ENCODE measurements around the gene NF2.
"Not testable (repeated sequence)": the region's sequence is repeated elsewhere in the genome, so short reads cannot be mapped to it uniquely, and the experiment has no call there.

The NF2 gene

DNA sequence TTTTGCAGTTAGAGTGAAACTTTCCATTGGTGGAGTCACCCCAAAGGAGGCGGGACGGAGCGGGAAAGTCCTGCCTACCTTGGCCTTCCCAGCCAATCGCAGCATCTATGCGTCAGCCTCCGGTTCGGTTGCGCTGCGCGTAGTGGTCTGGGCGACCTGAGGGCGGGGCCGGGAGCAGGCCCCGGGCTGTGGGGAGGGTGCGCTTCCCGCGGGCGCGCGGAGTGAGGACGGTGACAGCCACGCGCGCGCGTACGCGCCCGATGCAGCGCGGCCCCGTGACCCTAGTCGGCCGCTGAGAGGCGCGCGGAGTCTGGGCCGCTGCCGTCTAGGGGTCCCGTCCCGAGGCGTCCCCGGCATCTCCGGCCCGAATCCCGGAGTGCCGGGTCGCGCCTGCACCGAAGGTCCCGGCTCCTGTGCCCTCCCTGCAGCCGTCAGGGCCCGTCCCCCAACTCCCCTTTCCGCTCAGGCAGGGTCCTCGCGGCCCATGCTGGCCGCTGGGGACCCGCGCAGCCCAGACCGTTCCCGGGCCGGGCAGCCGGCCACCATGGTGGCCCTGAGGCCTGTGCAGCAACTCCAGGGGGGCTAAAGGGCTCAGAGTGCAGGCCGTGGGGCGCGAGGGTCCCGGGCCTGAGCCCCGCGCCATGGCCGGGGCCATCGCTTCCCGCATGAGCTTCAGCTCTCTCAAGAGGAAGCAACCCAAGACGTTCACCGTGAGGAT, at the start of gene NF2:
Gene NF2, plus strand, starts transcription at position 276 of the 718 bp plus-strand sequence. Its CDS starts 366 bp downstream, at position 642.
- DNase-seq: peak; percentile 80 to 99 (median 98)

DNA sequence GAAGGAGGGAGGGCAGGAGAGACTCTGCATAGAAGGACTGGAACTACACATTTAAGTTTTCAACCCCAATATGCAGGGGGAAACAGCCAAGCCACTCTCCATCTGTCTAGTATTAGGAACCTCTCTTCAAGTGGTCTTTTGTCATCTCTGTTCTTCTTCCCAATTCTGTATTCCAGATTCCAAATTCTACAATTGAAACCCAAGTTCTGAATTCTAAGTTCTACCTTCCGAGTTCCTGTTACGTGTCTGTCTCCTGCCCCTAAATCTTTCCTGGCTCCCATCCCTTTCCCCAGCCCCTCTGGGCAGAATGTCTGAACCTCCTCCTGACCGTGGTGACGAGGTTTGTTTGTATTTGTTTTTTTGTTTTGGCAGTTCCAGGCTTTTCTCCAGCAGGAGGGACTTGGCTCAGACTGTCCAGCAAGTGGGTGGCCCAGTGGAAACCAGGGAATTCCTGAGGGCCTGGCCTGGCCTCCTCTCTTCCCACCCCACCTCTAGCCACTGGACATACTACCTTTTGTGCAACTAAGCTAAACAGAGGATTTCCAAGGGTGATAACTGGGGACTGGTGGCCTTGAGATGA, 48.3 kb upstream of the NF2 start:
- DNase-seq: peak in 10 of 14 donors; percentile 5 to 69 (median 24)

DNA sequence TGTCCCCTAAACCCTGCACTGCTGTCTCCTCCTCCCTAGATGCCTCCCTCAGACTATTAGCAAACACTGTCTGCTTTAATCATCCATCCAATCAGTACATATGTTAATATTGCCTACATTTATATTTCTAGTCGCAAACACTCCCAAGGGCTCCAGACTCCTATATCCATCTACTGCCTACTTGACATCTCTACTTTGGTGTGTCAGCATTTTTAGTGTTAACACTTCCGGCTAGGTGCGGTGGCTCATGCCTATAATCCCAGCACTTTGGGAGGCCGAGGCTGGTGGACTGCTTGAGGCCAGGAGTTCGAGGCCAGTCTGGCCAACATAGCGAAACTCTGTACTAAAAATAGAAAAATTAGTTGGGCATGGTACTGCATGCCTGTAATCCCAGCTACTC, 44.4 kb upstream of the NF2 start:
- DNase-seq: no peak

DNA sequence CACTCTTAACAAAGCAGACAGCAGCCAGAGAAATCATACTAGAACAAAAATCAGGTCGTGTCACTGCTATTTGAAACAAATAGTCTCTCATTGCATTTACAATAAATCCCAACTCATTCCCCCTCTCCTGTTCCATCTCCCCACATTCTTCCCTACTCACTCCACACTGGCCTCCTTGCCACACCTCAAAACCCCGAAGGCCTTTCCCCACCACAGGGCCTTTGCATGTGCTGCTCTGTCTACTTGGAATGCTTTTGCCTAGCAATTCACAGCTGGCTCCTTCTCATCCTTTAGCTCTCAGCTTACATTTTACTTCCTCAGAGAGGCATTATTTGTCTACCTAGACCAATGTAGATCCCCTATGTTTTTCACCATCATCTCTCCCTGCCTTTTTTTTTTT, 43.6 kb upstream of the NF2 start:
- DNase-seq: no peak

DNA sequence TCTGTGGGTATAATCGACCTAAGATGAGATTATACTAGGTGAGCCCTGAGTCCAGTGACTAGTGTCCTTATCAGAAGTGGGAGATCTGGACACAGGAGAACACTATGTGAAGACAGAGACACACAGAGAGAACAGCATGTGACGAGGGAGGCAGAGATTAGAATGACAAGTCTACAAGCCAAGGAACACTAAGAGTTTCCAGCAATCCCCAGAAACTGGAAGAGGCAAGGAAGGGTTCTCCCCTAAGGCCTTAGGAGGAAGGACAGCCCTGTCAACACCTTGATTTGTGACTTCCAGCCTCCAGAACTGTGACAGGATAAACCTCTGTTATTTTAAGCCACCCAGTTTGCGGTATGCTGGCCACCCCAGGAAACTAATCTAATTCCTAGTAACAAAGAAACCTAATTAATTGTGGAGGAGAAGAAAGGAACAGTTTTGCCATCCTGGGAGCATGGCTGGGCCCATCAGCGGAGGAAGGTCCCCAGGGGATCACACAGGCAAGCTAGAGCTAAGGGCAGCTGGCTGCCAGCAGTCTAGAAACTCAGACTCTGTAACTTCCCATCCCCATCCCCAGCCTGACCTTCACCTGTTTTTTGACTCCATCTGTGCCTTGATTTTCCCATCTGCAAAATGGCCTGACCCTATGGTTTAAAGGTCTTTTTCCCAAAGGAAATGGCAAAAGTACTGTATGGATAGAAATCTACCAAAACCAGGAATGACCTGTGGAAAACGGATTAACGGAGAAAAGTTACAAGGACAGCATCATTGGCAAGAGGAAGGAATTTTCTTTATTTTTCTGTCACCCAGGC, 39.6 kb upstream of the NF2 start:
- DNase-seq: no peak

DNA sequence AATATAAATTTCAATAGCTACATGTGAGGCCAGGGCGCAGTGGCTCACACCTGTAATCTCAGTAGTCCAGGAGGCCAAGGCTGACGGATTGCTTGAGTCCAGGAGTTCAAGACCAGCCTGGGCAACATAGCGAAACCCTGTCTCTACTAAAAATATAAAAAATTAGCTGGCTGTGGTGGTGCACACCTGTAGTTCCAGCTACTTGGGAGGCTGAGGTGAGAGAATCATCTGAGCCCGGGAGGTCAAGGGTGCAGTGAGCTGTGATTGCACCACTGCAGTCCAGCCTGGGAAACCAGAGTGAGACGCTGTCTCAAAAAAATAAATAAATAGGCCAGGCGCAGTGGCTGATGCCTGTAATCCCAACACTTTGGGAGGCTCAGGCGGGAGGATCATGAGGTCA, 36.9 kb upstream of the NF2 start:
- DNase-seq: not testable (repeated sequence)

DNA sequence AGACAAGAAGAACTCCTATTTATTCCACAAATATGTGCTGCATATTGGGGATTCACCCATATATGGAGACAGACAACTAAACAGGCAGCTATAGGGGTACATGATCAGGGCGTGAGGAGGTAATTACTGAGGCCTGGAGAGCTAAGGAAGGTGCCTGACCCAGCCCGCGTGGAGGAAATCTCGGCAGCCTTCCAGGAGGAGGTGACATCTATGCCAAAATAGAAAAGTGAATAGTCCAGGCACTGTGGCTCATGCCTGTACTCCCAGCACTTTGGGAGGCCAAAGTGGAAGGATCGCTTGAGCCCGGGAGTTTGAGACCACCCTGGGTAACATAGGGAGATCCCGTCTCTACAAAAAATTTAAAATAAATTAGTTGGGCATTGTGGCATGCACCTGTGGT, 36.1 kb upstream of the NF2 start:
- DNase-seq: no peak

DNA sequence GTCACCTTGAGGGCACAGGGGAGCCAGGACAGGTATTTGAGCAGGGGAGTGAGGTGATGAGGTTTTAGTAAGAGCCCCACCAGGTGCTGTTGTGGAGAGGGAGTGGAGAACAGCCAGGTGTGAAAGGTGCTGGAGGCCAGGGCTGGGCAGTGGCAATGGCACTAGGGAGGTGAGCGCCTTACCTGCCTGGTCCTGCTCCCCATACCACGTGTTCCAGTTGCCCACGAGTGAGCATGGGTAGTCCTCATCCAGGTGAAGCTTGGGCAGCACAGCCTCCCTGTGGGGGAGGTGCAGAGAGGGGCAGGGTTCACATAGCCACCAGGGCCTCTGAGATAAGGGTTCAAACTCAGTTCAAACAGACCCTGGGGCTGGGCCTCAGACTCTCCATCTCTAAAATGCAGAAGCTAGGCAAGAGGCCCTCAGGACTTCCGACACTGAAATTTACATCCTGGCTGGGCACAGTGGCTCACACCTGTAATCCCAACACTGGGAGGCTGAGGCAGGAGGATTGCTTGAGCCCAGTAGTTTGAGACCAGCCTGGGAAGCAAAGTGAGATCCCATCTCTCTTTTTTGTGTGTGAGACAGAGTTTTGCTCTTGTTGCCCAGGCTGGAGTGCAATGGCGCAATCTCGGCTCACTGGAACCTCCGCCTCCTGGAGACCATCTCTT, 34.3 kb upstream of the NF2 start:
- DNase-seq: no peak

DNA sequence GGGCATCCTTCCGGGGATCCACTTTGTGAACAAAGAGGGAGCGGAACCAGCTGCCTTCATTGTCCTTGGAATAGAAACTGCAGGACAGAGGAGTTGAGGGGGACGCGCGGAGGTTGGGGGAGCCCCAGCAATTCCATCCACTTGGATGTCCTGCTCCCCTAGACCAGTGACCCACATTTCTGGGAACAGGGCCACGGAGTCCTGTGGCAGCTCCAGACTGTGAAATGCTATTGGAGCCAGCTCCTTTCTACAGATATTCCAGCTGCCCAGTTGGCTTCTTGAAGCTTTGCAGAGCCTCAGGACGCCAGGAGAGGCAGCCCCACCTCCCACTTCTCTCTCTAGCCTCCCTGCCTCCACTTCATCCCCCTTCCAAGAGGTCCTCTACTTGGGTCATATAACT, 33.0 kb upstream of the NF2 start:
- DNase-seq: peak in 2 of 14 donors; percentile 7 to 65

DNA sequence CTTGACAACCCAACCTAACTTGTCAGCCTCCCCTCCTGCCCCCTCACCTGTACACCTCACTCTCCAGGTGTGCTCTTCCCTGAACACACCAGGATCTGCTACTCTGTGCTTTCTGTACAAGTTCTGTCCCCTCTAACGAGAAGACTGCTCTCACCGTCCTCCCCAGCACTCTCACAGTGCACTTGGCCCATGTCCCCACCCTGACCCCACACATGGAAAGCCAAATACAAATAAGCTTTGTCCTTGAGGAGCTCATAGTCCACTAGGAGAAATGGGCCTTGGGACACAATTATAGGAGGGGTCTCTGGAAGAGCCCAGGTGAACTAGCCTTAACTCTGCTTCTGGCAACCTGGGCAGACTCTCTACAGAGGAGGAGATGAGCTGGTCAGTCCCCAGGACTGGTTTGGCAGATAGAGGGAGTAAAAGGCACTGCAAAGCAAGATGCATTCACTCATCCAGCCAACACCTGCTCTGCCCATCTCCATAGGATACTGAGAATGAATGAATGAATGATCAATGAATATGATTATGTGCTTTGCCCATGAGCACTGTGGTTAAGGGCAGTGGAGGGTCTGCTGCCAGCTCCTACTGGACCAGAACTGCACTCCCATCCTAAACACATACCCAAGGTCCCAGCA, 32.4 kb upstream of the NF2 start:
- DNase-seq: no peak

DNA sequence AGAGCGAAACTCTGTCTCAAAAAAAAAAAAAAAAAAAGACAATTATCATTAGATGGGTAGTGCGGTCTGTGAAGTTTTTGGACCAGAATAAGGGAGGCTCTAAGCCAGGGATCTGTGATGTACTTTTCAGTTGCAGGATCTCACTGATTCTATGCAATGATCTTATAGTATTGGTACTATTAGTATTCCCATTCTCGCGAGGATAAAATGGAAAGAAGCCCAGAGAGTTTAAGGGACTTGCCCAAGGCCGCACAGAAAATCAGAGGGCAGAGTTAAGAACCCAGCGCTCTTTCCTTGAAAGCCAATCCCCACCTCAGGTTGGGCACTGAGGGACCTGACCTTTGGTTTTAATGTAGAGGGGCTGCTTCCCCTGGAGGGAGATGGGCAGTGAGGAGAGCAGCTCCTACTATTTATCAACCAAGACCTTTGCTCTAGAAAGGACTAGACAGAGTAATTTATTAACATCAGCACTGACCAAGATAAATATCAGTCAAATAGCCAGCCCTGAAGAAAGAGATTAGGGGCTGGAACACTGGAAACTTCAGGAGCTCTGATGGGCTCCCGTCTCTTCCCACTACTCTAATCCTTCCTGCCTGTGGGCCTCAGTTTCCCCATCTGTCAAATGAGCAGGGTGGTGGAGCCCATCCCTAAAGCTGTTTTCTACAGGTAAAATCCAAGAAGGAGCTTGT, 28.5 kb upstream of the NF2 start:
- DNase-seq: no peak

DNA sequence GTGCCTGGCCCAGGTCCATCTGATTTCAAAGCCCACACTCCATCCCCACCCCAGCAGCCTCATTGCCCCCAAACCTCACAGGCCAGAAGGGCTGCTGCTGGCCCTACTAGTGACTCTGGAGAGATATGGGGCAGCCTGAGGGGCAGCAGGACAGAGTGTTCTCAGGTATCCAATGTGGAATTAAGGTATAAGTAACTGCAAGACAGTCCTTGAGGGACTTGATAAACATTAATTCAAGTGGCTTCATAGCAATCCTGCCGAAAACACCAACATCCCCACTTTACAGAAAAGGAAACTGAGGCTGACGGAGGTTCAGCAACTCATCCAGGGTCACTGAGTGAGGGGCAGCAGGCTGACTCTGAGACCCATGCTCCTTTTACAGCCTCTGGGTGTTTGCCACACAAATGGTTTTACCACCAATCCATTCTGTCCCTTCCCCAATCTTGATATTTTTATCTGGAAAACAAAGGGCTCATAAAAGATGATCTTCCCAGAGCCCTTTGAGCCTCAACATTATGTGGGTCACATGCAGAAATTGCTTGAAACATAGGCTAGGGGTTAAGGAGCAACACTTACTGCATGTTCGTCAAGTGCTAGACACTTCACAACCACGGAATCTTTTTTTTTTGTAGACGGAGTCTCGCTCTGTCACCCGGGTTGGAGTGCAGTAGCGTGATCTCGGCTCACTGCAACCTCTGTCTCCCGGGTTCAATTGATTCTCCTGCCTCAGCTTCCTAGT, 24.8 kb upstream of the NF2 start:
- no peak for DNase-seq

DNA sequence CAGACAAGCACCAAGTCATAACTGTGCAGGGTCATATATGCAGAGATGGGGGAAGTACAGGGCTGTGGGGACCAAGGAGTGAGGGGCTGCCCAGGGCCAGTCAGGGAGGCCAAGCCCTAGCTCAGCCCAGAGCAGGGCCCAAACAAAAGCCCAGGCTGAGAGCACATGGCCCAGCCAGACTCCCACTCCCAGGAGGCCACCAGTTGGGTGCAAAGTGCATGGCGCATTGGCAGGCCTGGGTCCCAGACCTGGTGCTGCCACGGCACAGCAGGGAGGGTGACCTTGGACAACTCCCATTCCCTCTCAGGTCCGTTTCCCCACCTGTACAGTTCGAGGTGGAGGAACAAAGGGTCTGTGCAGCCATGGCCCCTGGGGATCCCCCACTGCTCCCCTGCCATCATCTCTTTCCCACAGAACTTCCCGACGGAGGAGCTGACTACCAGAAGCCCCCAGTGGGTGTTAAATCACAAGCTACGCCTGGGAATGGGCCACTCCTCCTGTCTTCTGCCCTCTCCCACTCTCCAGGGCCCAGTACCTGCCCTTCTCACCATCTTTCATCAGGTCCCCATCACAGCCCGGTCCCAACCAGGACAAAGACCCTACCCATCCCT, 23.1 kb upstream of the NF2 start:
- no peak for DNase-seq

DNA sequence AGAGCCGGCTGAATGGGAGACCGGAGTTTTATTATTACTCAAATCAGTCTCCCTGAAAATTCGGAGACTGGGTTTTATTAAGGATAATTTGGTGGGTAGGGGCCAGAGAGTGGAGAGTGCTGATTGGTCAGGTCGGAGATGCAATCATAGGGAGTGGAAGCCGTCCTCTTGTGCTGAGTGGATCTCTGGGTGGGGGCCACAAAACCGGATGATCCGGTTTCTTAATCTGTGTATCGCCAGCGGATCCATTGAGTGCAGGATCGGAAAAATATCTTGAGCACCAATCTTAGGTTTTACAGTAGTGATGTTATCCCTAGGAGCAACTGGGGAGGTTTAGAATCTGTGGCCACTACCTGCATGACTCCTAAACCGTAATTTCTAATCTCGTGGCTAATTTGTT, 21.6 kb upstream of the NF2 start:
- no peak for DNase-seq

DNA sequence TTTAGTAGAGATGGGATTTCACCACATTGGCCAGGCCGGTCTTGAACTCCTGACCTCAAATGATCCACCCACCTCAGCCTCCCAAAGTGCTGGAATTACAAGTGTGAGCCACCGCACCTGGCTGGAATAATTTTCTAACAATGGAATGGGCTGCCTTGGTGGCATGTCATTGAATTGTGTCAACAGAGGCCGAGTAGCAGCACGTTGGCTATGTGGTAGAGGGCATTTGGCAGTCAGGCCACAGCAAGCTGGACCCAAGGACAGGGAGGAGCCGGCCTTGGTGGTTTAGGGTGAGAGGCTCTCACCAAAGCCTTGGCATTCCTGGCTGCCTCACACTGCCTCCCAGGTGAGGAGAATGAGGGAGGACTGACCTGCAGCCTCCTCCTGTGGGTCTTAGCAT, 18.5 kb upstream of the NF2 start:
- no peak for DNase-seq

DNA sequence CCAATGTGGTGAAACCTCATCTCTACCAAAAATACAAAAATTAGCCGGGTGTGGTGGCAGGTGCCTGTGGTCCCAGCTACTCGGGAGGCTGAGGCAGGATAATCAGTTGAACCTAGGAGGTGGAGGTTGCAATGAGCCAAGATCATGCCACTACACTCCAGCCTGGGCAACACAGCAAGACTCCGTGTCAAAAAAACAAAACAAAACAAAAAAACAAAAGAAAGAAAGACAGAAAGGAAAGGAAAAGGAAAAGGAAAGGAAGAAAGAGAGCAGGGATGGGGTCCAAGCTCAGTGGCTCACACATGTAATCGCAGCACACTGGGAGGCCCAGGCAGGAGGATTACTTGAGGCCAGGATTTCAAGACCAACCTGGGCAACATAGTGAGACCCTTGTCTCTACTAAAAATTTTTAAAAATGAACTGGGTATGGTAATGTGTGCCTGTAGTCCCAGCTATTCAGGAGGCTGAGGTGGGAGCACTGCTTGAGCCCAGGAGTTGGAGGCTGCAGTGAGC, 17.2 kb upstream of the NF2 start:
- DNase-seq: not testable (repeated sequence)

DNA sequence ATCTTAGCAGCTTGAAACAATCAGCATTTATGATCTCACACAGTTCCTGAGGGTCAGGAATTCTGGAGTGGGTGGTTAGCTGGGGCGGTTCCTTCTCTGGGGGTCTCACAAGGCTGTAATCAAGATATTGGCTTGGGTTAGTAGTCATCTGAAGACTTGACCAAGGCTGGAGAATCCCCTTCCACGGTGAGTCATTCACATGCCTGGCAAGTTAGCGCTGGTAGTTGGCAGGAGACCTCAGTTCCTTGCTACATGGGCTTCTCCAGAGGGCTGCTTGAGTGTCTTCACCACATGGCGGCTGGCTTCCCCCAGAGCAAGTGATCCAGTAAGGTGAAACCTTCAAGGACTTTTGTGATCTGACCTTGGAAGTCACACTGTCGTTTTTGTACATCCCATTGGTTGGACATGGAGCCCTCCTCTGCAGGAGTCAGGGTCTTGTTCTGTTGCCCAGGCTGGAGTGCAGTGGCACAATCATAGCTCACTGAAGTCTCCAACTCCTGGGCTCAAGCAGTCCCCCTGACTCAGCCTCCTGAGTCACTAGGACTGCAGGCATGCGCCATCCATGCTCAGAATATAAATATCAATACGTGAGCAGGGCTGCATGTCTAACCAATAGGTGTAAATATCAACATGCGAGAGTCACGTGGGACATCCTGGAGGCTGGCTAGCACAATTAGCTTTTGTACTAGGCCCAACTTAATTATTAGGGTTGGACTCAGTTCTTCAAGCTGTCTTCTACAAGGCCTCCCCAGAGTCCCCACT, 15.3 kb upstream of the NF2 start:
- DNase-seq: peak in 1 of 14 donors; percentile 6

DNA sequence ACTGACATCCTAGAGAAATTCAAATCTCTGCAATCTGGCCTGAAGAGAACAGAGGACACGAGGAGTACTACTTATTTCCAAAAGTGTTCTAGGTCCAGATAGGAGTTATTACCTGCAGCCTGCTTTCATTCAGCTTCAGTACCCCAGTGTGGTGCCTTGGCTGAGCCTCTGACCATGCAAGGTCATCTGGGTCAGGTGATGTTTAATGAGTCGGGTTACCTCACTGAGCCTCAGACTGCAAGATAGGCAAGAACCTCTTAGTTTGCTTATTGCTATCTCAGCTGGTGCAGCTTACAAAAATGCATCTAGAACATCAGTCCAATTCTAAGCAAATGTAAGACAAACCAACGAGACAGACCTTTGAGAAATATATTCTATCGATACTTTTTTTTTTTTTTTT, 9.5 kb upstream of the NF2 start:
- no peak for DNase-seq

DNA sequence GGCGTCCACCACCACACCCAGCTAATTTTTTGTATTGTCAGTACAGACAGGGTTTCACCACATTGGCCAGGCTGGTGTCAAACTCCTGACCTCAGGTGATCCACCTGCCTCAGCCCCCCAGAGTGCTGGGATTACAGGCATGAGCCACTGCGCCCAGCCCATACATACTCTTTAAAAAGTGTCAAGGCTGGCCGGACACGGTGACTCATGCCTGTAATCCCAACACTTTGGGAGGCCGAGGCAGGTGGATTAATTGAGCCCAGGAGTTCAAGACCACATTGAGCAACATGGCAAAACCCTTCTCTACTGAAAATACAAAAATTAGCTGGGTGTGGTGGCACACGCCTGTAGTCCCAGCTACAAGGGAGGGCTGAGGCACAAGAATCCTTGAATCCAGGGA, 9.0 kb upstream of the NF2 start:
- not testable (repeated sequence) for DNase-seq

DNA sequence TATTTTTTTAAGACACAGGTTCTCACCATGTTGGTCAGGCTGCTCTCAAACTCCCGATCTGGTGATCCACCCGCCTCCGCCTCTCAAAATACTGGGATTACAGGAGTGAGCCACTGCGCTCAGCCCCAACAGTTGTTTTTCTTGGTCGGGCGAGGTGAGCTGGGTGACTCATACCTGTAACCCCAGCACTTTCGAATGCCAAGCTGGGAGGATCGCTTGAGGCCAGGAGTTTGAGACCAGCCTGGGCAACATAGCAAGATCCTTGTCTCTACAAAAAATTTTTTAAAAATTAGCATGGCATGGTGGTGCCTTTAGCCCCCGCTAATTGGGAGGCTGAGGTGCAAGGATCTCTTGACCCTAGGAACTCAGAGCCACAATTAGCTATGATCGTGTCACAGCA, 7.0 kb upstream of the NF2 start:
- DNase-seq: no peak
